PFSK-1 (cell line): ENCODE measurements around the gene DMBT1.

Source experiments
- POLR2AphosphoS5 ChIP-seq: IDR thresholded peaks from 2 replicates; pipeline ENCODE4 v1.6.1; 2012; ENCODE audit warnings: low read depth, mild to moderate bottlenecking, control low read depth, low read length, moderate library complexity
- TAF1 ChIP-seq: IDR thresholded peaks from 2 replicates; pipeline ENCODE4 v1.6.1; 2012; ENCODE audit warnings: low read length, control low read depth, borderline replicate concordance; ENCODE audit not compliant: insufficient read depth
- TF ChIP-seq, protein P1 (sequence below), 2 experiments: IDR thresholded peaks; 2 replicates each; pipeline versions ENCODE4 v1.6.1 to v1.8.0; 2011 to 2012; ENCODE audit warnings: low read depth in 2 of 2, low read length in 2 of 2, control low read depth in 1 of 2, inconsistent platforms in 1 of 2, mild to moderate bottlenecking in 1 of 2, moderate library complexity in 1 of 2; ENCODE audit not compliant: insufficient read depth in 1 of 2

DNA sequence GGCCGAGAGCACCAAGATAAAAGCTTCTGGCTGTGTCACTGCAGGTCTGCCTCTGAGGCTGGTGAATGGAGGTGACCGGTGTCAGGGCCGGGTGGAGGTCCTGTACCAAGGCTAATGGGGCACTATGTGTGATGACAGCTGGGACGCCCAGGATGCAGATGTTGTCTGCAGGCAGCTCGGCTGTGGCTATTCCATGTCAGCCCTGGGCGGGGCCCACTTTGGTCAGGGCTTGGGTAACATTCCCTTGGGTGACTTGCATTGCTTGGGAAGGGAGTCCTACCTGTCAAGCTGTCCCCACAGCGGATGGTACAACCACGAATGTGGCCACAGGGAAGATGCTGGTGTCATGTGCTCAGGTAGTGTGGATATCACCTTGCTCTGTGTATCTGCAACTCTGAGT, 8.0 kb downstream of the DMBT1 start:
- TF ChIP-seq TAF1, result no peak
- no peak for TF ChIP-seq POLR2AphosphoS5
- TF ChIP-seq, protein P1, sequence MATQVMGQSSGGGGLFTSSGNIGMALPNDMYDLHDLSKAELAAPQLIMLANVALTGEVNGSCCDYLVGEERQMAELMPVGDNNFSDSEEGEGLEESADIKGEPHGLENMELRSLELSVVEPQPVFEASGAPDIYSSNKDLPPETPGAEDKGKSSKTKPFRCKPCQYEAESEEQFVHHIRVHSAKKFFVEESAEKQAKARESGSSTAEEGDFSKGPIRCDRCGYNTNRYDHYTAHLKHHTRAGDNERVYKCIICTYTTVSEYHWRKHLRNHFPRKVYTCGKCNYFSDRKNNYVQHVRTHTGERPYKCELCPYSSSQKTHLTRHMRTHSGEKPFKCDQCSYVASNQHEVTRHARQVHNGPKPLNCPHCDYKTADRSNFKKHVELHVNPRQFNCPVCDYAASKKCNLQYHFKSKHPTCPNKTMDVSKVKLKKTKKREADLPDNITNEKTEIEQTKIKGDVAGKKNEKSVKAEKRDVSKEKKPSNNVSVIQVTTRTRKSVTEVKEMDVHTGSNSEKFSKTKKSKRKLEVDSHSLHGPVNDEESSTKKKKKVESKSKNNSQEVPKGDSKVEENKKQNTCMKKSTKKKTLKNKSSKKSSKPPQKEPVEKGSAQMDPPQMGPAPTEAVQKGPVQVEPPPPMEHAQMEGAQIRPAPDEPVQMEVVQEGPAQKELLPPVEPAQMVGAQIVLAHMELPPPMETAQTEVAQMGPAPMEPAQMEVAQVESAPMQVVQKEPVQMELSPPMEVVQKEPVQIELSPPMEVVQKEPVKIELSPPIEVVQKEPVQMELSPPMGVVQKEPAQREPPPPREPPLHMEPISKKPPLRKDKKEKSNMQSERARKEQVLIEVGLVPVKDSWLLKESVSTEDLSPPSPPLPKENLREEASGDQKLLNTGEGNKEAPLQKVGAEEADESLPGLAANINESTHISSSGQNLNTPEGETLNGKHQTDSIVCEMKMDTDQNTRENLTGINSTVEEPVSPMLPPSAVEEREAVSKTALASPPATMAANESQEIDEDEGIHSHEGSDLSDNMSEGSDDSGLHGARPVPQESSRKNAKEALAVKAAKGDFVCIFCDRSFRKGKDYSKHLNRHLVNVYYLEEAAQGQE (IDR thresholded peaks at IDR 0.05; ENCODE audit: insufficient read depth in 1 of 2, low read depth in 2 of 2, low read length in 2 of 2), result no peak
